NCI-H2029 treated with DMSO at 0.1 percent for 48 hours (cell line): ENCODE measurements around the gene RBFOX2.

Experiments
- DNase-seq: peaks from one replicate; lab custom pipeline; 2025; lab: John Stamatoyannopoulos, UW

The RBFOX2 gene

DNA sequence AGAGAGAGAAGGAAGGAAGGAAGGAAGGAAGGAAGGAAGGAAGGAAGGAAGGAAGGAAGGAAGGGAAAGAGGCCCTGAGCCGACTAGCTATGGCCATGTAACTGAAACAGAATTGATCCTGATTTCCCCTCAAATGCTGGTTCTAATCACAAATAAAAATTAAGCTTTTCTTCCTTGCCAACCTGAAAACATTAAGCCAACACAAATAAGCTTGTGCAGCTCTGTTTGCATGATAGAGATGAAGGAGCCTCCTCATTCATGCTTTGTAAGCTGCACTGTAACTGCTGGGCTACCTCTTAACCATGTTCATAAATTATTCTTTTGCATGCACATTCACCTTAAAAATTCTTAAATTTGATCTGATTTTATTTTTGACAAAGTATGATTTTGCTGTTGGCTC, 338.6 kb downstream of the RBFOX2 start:
- no peak for DNase-seq

DNA sequence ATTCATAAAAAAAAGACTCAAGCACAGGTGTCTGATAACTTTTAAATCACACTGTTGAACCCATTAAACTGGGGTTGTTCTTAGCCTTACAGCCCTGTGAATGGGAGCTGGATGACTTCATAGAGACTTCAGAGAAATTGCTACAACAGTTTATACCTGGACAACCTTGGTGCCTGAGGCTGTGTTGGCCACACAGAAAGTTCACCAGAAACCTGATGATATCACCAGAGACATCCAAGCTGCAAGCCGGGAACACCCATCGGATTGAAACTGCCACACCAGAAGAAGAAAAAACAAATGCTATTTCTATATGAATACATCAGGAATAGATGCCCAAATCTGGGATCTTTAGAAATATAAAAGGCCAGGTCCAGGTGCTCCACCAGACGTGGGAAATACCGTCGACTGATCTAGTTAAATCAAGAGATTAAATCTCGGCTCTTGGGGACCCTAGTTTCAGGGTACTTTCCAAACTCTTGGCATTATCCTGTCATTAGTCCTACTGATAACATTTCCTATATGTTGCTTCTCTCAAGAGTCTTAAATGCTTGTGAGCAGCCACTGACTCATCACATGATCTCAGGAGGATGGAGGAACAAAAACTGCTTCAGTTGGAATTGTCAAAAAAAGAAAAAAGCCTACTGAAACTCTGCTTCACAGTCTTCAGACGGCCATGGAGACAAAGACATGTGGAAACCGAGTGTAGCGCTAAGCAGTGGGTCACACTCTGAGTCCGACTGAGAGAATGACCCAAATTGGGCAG, 339.5 kb downstream of the RBFOX2 start:
- DNase-seq: no peak
